ENCODE measurements around the gene KNDC1.

- no peak for TF ChIP-seq CTCF (IDR thresholded peaks at IDR 0.05)
- no peak for TF ChIP-seq POLR2A (IDR thresholded peaks at IDR 0.05)
Measured at GRCh38 chr10:133185916-133186315, 25.9 kb downstream of the KNDC1 start.
